Effector memory CD4-positive, alpha-beta T cell (primary cell): Measurements from ENCODE around the gene TRMT61A.

Experiments
- DNase-seq, 3 donors: peaks; one replicate each; pipeline ENCODE4 v3.0.0-alpha.2; 2020
- H3K27ac ChIP-seq: 2 replicates; pipeline ENCODE4 v1.7.0; 2013; ENCODE audit warnings: mild to moderate bottlenecking, low read length, moderate library complexity; ENCODE audit not compliant: insufficient read depth, poor library complexity, severe bottlenecking
- H3K27me3 ChIP-seq: replicated peaks from 2 replicates; pipeline ENCODE4 v1.7.0; 2013; ENCODE audit warnings: mild to moderate bottlenecking, low read length; ENCODE audit not compliant: insufficient read depth, control insufficient read depth, poor library complexity, severe bottlenecking
- H3K36me3 ChIP-seq: 2 replicates; pipeline ENCODE4 v1.7.0; 2013; ENCODE audit warnings: mild to moderate bottlenecking, low read length, moderate library complexity; ENCODE audit not compliant: control insufficient read depth, insufficient read depth
- H3K4me1 ChIP-seq: 2 replicates; pipeline ENCODE4 v1.7.0; 2013; ENCODE audit warnings: low read length, mild to moderate bottlenecking; ENCODE audit not compliant: control insufficient read depth, insufficient read depth, poor library complexity, severe bottlenecking
- H3K4me3 ChIP-seq: 2 replicates; pipeline ENCODE4 v1.7.0; 2013; ENCODE audit warnings: low read length, low read depth, mild to moderate bottlenecking; ENCODE audit not compliant: insufficient read depth, poor library complexity, severe bottlenecking
- H3K9me3 ChIP-seq: 2 replicates; pipeline ENCODE4 v1.7.0; 2013; ENCODE audit warnings: mild to moderate bottlenecking, low read length, moderate library complexity; ENCODE audit not compliant: control insufficient read depth

The TRMT61A gene

GRCh38 chr14:103558071-103558882, 29.3 kb downstream of the TRMT61A start:
- no peak overlapping the region for H3K4me3 ChIP-seq
- H3K36me3 ChIP-seq: peaks cover 16% of the 10 kb centered on the region
- H3K27ac ChIP-seq: no peak overlapping the region
- peaks cover 17% of the 10 kb centered on the region for H3K4me1 ChIP-seq
- H3K27me3 ChIP-seq: no peaks in the 10 kb centered on the region
- H3K9me3 ChIP-seq: no peaks in the 10 kb centered on the region
- no peak for DNase-seq

DNA sequence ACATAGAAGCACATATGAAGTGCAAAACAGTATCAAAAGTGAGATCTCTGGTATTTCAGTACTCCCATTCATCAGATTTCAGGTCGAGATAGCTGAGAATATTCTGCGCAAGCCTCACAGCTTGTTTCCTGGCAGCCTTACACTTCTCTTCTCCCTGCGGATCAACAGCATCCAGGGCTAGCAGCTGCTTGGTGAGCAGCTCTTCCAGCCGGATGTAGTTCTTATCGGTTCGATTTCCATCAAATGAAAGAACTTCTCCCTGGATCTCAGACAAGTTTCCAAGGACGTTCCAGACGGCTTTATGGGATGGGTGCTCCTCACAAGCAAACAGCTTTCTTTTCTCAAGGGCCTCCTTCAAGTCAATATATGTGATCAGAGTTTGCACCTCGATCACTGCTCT, 30.8 kb downstream of the TRMT61A start:
- Histone ChIP-seq H3K27me3 (no peaks in the 10 kb centered on the region), H3K9me3 (no peaks in the 10 kb centered on the region), H3K4me1 (peaks cover 23% of the 10 kb centered on the region), H3K4me3 (no peak overlapping the region), H3K36me3 (peaks cover 16% of the 10 kb centered on the region), H3K27ac (no peak overlapping the region)
- no peak for DNase-seq

DNA sequence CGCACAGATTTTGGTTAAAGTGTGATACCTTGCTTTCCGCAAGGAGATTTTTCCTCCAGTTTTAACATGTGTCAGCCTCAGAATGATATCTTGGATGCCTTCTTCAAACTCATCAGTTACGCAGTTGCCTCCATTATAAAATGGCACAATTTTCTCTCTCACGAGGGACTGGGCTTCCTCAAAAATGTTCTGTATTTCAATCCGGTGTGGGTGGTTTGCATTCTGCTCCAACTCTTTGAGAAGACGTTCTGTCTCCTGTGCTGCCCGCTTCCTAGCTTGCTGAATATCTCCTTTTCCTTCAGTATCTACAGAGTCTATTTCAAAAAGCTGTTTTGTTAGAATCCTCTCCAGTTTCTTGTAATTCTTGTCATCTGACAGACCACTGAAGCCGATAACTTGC, 31.7 kb downstream of the TRMT61A start:
- DNase-seq: no peak

GRCh38 chr14:103561381-103562178, 32.6 kb downstream of the TRMT61A start:
- Histone ChIP-seq H3K27me3 (no peaks in the 10 kb centered on the region), H3K36me3 (peaks cover 16% of the 10 kb centered on the region), H3K4me1 (peaks cover 23% of the 10 kb centered on the region), H3K9me3 (no peaks in the 10 kb centered on the region), H3K4me3 (peak overlapping the region; percentile 97), H3K27ac (peak overlapping the region; percentile 88)
- DNase-seq: peak in 2 of 3 donors; percentile 20 to 31

More for the DNA sequence above, 31.7 kb downstream of the TRMT61A start:
- Histone ChIP-seq H3K9me3 (no peaks in the 10 kb centered on the region), H3K27me3 (no peaks in the 10 kb centered on the region), H3K4me3 (peak overlapping the region; percentile 97), H3K4me1 (peaks cover 23% of the 10 kb centered on the region), H3K36me3 (peaks cover 16% of the 10 kb centered on the region), H3K27ac (no peak overlapping the region)

- DNase-seq: no peak
Measured at GRCh38 chr14:103562179-103562428, 33.1 kb downstream of the TRMT61A start.

DNA sequence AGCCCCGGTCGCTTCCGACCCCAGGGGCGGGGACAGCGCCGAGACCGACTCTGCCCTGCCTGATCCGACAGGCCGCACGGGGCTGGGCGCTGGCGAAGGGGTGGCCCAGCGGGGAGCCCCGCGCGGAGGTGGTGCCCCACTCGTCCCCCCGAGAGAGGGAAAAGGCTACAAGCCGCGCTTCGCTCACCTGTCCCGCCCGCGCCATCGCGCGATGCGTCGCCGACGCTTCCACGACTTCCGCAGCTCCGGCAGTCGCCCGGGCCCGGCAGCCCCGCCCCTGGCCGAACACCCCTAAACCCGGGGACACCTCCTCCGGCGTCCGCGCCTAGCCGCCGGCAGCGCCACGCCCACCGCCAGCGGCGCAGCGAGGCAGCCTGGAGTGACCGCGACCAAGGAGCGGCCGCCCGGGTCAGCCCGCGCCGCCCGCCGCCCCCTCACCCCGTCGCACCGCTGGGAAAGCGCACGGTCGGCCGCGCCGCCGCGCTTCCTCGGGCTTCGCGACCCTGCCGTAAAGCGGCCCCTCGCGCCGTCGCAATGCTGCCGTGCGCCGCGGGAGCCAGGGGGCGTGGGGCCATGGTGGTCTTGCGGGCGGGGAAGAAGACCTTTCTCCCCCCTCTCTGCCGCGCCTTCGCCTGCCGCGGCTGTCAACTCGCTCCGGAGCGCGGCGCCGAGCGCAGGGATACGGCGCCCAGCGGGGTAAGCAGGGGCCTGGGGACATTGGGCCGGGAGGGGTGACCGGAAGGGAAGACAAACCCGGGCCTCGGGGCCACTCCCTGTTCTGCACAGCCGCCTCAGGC, 33.6 kb downstream of the TRMT61A start, which contains the start of the genes BAG5 and COA8:
TSS of gene BAG5 (minus strand) at position 229 of the 797 bp plus-strand sequence. CDS start 1,493 bp downstream, outside the sequence.
TSS of gene COA8 (plus strand) at position 532 of the 797 bp plus-strand sequence. CDS start at position 574, 42 bp downstream.
- peak; percentile 66 to 81 (median 75) for DNase-seq
- H3K27ac ChIP-seq: peak within 1 kb of the TSS; percentile 88
- H3K4me3 ChIP-seq: peak within 1 kb of the TSS; percentile 97
- H3K4me1 ChIP-seq: peaks cover 23% of the 10 kb centered on the region
- no peaks in the 10 kb centered on the region for H3K27me3 ChIP-seq
- H3K36me3 ChIP-seq: peaks cover 16% of the 10 kb centered on the region
- no peaks in the 10 kb centered on the region for H3K9me3 ChIP-seq

More at GRCh38 chr14:103562179-103562428, 33.1 kb downstream of the TRMT61A start:
- Histone ChIP-seq H3K4me1 (peaks cover 23% of the 10 kb centered on the region), H3K4me3 (peak overlapping the region; percentile 97), H3K9me3 (no peaks in the 10 kb centered on the region), H3K27me3 (no peaks in the 10 kb centered on the region), H3K36me3 (peaks cover 16% of the 10 kb centered on the region), H3K27ac (peak overlapping the region; percentile 88)

DNA sequence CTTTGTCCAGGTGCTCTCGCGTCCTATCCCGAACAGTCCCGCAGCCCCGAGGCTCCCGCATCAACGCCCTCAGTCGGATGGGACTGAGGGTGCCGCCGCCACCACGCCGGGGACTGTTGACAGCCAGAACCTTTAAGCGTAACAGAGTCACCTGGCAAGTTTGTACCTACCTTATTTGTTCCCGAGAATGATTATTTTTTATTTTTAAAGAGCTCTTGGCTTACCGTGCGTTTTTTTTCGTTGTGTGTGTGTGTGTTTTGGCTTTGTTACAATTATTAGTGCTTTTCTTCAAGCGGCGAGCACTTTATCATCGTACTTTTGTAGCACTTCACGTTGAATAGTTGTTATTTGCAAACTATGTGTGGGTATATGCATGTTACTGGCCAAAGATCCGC, 34.2 kb downstream of the TRMT61A start:
- peaks cover 23% of the 10 kb centered on the region for H3K4me1 ChIP-seq
- no peaks in the 10 kb centered on the region for H3K9me3 ChIP-seq
- H3K27ac ChIP-seq: peak overlapping the region; percentile 88
- H3K27me3 ChIP-seq: no peaks in the 10 kb centered on the region
- peaks cover 16% of the 10 kb centered on the region for H3K36me3 ChIP-seq
- H3K4me3 ChIP-seq: peak overlapping the region; percentile 97
- no peak for DNase-seq

DNA sequence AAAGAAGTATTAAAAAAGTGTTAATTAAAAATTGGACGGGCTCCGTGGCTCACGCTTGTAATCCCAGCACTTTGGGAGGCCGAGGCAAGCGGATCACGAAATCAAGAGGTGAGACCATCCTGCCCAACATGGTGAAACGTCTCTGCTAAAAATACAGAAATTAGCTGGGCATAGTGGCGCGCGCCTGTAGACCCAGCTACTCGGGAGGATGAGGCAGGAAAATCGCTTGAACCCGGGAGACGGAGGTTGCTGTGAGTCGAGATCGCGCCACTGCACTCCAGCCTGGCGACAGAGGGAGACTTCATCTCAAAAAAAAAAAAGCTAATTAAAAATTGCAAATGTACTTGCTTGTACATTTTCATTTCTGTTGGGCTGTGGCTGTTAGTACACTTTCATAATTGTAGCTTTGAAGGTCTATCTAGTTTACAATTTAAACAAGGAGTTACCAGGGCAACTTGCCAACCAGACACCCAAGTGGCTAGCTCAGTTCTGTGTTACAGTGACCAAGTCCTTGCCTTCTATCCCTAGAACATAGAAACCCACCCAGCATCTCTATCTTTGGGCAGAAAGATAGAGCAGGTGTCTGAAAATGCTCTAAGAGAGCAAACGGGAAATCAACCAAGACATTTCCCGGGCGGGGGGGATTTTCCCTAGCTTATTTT, 35.0 kb downstream of the TRMT61A start:
- Histone ChIP-seq H3K36me3 (peaks cover 16% of the 10 kb centered on the region), H3K9me3 (no peaks in the 10 kb centered on the region), H3K4me1 (peaks cover 23% of the 10 kb centered on the region), H3K4me3 (peak overlapping the region; percentile 97), H3K27me3 (no peaks in the 10 kb centered on the region), H3K27ac (no peak overlapping the region)
- DNase-seq: no peak

DNA sequence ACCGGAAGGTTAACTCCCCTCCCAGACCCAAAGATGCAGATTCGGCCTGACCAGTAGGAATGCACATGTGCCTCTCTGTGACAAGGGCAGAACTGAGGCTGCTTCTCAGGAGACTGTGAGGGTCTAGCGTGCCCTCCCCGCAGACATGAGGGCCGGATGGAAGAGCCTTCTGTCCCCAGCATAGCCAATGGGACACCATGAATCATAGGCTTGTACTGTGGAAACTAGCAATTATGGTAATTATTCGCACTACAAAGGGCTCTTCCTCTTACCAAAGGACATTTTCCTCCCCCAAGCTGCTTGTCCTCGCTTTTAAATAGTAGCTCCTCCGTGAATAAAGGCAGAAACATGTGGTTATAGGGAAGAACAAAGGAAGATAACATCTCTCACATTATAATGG, 40.0 kb downstream of the TRMT61A start:
- Histone ChIP-seq H3K27me3 (no peaks in the 10 kb centered on the region), H3K9me3 (no peaks in the 10 kb centered on the region), H3K4me3 (no peak overlapping the region), H3K36me3 (no peaks in the 10 kb centered on the region), H3K27ac (no peak overlapping the region), H3K4me1 (no peaks in the 10 kb centered on the region)
- no peak for DNase-seq
